HG03354 (cell line): Measurements from ENCODE around the gene BICDL2.
"Not testable (repeated sequence)": the region's sequence is repeated elsewhere in the genome, so short reads cannot be mapped to it uniquely, and the experiment has no call there.

Experiments
- ATAC-seq: cut with Tn5 transposase; IDR thresholded peaks from one replicate; pipeline ENCODE4 v1.9.1; 2021; ENCODE audit warnings: mild to moderate bottlenecking; ENCODE audit not compliant: unreplicated experiment, poor library complexity, severe bottlenecking

Gene BICDL2, protein sequence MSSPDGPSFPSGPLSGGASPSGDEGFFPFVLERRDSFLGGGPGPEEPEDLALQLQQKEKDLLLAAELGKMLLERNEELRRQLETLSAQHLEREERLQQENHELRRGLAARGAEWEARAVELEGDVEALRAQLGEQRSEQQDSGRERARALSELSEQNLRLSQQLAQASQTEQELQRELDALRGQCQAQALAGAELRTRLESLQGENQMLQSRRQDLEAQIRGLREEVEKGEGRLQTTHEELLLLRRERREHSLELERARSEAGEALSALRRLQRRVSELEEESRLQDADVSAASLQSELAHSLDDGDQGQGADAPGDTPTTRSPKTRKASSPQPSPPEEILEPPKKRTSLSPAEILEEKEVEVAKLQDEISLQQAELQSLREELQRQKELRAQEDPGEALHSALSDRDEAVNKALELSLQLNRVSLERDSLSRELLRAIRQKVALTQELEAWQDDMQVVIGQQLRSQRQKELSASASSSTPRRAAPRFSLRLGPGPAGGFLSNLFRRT

DNA sequence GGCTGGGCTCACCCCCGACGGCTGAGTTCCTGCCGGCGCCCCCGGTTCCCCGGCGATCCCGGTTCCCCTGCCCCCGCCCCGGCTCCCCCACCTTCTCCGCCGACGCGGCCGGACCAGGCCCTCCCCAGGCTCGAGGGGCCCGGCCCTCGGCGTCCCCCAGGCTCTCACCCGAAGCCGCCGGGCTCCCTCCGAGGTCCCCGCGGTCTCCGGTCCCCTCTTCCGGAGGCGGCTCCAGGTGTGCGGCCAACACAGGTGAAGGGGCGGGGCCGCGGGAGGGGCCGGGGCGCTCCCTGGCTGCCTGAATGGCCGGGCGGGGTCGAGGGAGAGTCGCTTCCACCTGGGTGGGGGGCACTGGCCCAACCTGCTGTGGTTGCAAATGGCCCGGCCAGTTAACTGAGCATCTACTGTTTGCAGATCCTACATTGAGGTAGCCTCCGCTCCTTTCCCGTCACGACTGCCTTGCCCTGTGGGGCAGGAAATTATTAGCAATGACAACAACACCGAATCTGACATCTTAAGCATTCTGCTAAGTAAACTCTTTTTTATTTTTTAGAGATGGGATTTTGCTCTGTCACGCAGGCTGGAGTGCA, at the start of gene BICDL2:
BICDL2 (minus strand) TSS at position 219 of the 590 bp plus-strand sequence. CDS start 1,448 bp downstream, outside the sequence.
- ATAC-seq: no peak

DNA sequence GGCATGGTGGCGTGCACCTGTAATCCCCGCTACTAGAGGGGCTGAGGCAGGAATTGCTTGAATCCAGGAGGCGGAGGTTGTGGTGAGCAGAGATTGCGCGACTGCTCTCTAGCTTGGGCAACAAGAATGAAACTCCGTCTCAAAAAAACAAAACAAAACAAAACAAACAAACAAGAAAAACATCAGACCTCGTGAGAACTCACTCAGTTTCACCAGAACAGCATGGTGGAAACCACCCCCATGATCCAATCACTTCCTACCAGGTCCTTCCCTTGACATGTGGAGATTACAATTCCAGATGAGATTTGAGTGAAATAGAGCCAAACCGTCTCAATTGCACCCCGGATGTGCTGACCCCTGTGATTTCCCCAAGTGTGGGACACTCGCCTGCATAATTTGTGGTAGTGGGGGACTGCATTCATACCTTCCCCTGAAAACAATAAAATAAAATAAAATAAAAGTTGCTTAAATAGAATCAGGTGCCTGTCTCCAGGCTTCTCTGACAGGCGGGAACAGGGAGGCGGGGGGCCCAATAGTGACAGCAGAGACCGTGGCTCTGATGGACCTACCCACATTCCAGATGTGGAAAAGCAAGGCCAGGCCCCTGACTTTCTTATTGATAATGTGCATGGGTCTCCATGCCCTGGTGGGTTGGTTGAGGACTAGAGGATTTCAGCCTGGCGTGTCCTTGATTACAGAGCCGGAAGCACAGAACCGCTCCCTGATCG, 49.3 kb upstream of the BICDL2 start:
- ATAC-seq: no peak

DNA sequence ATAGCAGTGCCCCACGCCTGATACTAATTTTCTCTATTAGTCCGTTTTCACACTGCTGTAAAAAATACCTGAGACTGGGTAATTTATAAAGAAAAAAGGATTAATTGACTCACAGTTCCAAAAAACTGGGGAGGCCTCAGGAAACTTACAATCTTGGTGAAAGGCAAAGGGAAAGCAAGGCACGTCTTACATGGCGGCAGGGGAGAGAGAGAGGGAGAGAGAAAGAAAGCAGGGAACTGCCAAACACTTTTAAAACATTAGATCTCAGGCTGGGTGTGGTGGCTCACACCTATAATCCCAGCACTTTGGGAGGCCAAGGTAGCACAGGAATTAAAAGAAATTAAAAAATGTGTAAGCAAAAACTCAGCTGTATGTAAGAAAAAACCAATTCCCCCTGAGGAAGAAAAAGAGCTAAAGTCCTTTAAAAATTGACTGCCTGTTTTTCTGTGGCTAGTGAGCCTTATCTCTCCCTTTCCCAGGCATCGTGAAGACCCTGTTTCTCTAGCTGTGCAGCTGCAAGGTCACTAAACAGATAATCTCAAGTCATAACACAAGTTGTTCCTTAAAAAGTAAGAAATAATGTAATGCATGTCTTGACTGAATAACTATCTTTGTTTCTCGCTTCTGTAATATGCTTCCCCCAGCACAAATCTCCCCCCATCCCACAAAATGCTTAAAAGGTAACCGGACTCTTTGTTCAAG, 48.4 kb upstream of the BICDL2 start:
- ATAC-seq: no peak

DNA sequence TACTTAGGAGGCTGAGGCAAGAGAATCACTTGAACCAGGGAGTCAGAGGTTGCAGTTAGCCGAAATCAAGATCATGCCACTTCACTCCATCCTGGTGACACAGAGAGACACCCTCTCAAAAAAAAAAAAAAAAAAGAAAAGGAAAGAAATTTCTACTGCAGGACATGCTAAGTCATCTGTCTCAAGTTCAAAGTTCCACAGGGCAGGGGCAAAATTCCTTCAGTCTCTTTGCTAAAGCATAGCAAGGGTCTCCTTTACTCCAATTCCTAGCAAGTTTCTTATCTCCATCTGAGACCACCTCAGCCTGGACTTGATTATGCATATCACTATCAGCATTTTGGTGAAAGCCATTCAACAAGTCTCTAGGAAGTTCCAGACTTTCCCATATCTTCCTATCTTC, 47.7 kb upstream of the BICDL2 start:
- ATAC-seq: no peak

DNA sequence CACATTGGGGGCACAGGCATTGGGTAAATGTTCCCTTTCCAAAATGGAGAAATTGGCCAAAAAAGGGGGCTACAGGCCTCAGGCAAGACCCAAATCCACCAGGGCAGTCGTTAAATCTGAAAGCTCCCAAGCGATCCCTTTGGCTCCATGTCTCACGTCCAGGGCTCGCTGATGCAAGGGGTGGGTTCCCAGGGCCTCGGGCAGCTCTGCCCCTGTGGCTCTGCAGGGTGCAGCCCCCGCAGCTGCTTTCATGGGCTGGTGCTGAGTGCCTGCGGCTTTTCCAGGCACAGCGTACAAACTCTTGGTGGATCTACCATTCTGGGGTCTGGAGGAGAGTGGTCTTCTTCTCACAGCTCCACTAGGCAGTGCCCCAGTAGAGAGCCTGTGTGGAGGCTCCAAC, 46.7 kb upstream of the BICDL2 start:
- not testable (repeated sequence) for ATAC-seq

DNA sequence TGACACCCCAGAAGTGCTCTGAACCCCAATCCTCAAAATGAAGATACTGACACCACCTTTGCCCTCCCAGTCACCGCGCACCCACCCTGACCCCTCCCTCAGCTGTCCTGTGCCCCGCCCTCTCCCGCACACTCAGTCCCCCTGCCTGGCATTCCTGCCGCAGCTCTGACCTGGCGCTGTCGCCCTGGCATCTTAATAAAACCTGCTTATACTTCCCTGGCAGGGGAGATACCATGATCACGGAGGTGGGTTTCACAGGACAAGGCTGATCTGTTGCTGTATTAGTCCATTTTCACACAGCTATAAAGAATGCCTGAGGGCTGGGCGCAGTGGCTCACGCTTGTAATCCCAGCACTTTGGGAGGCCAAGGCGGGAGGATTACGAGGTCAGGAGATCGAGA, 45.2 kb upstream of the BICDL2 start:
- not testable (repeated sequence) for ATAC-seq

DNA sequence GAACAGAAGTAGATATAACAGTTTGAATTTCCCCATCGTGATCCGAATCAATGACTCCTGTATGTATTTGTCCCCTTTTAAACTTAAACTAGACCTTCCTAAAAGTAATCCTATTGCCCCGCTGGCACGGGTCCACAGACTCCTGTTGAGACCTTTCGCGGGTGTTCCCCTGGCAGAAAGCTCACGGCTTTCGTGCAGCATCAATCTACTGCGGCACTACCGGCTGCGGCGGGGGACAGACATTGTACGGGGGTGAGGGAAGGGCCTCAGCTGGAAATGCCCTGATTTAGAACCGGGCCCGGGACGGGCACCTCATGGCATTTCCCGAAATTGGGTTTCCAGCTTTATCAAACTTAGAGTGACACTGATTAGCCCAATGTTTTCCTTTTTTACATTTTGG, 43.3 kb upstream of the BICDL2 start:
- ATAC-seq: no peak

DNA sequence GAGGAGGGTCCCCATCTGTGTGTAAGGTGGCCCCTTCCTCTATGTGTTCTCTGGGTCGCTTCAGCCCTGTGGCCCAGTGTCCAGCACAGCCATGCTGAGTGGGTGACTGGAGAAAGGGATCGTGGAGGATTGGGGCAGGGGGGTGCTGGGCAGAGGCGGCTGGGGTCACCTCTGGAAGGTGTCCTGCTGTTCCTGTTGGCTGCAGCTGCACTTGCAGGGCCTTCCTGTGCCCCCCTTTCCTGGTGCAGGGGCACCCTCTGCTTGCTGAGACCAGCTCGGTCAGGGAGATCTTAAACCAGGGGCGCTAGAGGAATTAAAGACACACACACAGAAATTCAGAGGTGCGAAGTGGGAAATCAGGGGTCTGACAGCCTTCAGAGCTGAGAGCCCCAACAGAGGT, 39.8 kb upstream of the BICDL2 start:
- ATAC-seq: no peak

DNA sequence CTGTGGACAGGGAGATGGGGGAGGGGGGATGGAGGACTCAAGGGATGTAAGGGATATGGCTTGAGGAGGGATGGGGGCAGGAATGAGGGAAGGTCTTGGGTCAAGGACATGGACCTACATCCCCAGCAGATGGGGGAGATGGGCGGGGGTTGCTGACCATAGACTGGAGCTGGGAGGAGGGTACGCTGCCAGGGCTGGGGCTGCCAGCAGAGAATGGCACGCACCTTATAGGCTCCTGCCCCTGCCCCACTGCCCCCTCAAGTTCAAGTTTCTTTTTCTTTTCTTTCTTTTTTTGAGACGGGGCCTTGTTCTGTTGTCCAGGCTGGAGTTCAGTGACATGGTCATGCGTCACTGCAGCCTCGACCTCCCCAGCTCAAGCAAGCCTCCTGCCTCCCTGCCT, 39.2 kb upstream of the BICDL2 start:
- not testable (repeated sequence) for ATAC-seq

DNA sequence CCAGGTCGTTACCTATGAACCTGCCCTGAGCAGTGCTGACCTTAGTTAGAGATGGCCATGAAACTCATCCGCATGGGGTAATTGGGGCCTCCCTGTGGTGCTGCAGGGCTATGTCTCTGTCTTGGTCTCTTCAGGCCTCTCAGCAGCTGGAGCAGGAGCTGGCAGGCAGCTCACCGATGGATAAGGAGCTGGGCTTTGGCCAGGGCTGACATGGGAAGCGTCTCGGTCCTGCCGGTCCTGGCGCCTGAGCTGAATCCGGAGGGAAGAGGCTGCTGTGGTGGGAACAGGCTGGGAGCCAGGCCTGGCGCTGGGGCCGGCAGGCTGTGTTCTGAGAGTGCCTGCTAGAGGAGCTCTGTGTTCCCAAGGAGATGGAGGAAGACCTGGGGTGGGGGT, 38.8 kb upstream of the BICDL2 start:
- no peak for ATAC-seq

DNA sequence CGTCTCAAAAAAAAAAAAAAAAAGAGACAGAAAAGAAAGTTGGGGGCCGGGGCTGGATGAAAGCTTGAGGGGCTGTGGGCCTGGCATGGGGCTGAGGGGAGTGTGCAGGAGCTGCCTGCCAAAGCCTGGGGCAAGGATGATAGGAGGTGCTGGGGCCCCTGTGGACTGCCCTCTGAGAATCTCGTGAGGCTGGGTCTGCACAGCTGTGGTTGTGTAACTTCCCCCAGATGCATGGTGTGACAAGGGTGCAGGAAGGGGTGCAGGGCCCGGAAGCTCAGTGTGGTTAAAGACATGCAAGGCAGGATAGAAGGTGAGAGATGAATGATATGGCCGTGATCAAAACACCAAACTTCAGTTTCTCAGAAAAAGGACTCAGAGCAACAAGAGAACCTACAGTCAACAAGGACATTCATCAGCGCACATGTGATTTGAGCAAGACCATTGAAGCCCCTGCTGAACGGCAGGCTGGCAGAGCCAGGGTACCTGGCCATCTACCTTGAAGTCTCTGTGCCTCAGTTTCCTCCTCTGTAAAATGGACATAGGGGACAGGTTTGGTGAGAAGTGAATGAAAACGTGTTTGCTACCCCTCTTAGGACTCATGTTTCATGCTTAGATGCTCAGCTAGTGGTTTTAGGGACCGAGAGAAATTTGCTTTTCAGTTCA, 38.2 kb upstream of the BICDL2 start:
- ATAC-seq: peak; percentile 80

DNA sequence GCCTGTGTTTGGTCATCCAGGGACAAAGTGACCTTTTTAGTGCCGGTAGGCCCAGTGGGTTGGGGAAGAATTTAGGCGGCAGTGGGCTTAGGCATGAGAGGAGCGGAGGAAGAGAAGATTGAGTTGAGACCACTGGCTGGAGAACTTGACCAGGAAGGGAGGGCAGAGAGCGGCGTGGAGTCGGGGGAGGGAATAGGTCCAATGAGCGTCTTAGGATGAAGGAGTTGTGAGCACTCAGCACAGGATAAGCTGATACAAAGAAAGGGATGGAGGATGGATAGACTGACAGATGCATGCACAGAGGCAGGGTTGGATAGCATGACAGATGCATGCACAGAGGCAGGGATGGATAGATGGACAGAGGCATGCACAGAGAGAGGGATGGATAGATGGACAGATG, 36.7 kb upstream of the BICDL2 start:
- no peak for ATAC-seq

DNA sequence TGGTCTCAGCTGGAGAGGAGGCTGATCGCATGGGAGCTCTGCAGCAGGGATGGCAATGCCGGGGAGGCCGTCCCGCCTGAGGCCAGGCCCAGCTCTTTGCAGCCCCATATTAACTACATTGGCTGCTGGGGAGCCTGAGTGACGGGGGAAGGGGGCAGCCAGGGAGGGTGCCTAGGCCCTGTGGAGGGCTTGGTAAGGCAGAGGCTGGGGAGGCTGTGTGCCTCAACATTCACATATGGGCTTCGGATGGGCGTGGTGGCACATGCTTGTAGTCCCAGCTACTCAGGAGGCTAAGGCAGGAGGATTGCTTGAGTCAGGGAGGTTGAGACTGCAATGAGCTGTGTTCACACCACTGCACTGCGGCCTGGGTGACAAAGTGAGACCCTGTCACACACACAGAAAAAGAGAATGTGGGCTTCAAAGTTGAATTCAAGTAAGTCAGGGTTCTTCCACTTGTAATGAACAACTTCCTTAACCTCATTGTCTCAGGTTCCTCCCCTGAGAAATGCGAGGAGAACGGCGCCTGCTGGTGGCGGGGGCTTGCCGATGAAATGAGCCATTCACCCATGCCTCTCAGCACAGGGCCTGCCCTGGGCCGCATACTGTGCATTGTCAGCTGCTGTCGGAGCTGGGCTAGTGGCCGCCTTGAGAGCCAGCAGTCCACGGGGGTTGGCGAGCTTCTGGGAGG, 36.0 kb upstream of the BICDL2 start:
- ATAC-seq: not testable (repeated sequence)

DNA sequence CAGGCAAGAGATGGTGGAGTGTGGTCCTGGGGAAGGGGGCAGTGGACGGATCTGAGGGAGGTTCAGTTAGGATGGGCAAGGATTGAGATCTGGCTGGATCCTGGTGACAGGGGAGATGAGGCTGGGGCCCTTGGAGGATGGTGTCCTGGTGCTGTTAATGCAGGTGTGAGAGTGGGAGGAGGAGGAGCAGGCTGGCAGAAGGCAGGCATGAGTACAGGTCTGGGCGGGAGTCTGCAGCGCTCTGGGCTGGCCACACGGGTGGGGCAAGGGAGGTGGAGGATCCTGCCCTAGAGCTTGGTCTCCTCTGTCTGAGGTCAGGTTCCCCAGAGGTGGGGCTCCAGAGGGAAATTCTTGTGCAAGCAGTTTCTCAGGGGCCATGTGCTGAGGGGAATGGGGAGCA, 35.4 kb upstream of the BICDL2 start:
- not testable (repeated sequence) for ATAC-seq

DNA sequence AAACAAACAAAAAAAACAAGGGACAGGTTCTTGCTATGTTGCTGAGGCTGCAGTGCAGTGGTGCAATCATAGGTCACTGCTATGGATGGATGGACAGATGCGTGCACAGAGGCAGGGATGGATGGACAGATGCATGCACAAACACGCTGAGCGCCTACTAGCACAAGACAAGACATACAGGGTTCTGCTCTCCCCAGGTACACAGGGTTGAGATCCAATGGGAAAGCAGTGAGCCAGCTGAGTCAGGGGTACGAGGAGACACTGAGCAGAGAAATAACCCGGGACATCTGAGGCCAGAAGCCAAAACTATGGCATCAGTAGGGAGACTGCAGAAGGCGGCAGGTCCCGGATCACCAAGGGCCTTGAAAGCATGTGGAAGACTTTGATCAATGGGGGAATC, 34.9 kb upstream of the BICDL2 start:
- no peak for ATAC-seq

DNA sequence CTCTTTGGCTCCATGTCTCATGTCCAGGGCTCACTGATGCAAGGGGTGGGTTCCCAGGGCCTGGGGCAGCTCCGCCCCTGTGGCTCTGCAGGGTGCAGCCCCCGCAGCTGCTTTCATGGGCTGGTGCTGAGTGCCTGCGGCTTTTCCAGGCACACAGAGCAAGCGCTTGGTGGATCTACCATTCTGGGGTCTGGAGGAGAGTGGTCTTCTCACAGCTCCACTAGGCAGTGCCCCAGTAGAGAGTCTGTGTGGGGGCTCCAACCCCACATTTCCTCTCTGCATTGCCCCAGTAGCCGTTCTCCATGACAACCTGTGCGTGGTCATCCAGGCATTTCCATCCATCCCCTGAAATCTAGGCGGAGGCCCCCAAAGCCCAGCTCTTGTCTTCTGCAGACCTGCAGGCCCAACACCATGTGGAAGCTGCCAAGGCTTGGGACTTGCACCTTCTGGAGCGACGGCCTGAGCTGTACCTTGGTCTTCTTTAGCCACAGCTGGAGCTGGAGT, 33.9 kb upstream of the BICDL2 start:
- ATAC-seq: no peak

DNA sequence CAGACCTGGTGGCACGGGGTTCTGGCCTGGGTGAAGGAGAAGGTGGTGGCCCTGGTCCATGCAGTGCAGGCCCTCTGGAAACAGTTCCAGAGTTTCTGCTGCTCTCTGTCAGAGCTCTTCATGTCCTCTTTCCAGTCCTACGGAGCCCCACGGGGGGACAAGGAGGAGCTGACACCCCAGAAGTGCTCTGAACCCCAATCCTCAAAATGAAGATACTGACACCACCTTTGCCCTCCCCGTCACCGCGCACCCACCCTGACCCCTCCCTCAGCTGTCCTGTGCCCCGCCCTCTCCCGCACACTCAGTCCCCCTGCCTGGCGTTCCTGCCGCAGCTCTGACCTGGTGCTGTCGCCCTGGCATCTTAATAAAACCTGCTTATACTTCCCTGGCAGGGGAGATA, 32.4 kb upstream of the BICDL2 start:
- ATAC-seq: not testable (repeated sequence)

DNA sequence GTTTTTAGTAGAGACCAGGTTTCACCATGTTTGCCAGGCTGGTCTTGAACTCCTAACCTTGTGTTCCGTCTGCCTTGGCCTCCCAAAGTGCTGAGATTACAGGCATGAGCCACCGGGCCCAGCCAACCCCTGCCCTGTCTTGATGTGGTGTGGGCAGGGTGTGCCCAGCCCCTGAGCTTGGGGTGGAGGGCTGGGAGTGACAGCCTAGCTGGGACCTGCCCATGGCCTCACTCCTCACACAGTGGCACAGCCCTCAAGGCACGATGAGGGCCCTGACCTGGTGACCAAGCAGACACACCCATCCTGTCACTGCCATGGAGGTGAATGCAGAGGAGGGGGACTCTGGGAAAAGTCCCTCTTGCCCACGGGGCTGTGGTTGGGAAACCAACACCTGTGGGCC, 31.7 kb upstream of the BICDL2 start:
- no peak for ATAC-seq

DNA sequence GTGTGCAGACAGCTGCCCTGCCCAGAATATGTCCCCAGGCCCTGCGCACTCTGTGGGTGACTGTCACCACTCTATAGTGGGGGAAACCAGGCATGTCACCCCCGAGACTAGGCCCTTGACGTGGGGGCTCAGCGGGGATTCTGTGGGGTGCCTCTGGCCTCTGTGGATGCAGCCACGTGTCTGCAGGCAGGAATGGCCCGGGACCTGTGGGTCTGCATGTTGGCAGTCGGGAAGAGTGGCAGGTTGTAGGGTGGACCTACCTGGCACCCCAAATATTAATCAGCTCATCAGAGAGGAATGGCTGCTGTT, 29.6 kb upstream of the BICDL2 start:
- no peak for ATAC-seq
